Measurements from ENCODE around the gene VPS45. TPM values are rescaled to one million over a fixed set of nuclear protein-coding genes. Genes with fewer than 3 reads are reported as not detected.
A peak's percentile ranks its signal among the peaks of the same experiment; 100 is the strongest.

VPS45 gene
- polyA plus RNA-seq, 3 donors = 36.0 to 41.9 (median 36.8) TPM

DNA sequence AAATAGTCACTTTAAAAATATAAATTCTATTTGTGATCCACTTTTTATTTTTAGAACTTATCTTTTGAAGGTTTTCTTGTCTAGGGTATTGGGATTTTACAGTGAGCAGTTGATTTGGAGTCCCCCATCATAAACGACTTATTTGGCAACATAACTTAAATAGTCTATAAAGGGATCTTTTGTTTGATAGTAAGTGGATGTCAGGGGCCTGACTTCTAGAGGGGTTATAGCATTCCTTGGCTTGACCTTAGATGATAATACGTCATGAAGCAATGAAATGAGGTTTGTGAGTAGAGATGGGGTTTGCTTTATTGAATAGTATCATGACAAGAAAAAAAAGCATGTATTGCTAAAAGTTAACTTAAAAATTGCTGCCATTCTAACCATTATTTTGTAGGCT lies 17.8 kb downstream of the VPS45 start:
- H3K9me3 ChIP-seq (replicated peaks in 1 of 2; ENCODE audit: control insufficient read depth in 1 of 2, insufficient read depth in 1 of 2, low read length in 2 of 2) = no peaks in the 10 kb centered on the region
- no peak overlapping the region for H3K27ac ChIP-seq (ENCODE audit: low read depth in 1 of 2, low read length in 2 of 2)
- H3K36me3 ChIP-seq (replicated peaks in 1 of 2; ENCODE audit: control insufficient read depth in 1 of 2, insufficient read depth in 2 of 2, low read length in 2 of 2) = peaks cover 50 to 72% of the 10 kb centered on the region in 2 donors
- intact Hi-C loops (cut with micrococcal nuclease) = no loop called here
- TF ChIP-seq, protein P1, sequence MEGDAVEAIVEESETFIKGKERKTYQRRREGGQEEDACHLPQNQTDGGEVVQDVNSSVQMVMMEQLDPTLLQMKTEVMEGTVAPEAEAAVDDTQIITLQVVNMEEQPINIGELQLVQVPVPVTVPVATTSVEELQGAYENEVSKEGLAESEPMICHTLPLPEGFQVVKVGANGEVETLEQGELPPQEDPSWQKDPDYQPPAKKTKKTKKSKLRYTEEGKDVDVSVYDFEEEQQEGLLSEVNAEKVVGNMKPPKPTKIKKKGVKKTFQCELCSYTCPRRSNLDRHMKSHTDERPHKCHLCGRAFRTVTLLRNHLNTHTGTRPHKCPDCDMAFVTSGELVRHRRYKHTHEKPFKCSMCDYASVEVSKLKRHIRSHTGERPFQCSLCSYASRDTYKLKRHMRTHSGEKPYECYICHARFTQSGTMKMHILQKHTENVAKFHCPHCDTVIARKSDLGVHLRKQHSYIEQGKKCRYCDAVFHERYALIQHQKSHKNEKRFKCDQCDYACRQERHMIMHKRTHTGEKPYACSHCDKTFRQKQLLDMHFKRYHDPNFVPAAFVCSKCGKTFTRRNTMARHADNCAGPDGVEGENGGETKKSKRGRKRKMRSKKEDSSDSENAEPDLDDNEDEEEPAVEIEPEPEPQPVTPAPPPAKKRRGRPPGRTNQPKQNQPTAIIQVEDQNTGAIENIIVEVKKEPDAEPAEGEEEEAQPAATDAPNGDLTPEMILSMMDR (IDR thresholded peaks at IDR 0.05) = no peak
- H3K79me2 ChIP-seq (ENCODE audit: insufficient read depth, low read length) = no peaks in the 10 kb centered on the region
- no peaks in the 10 kb centered on the region for H3K27me3 Mint-ChIP-seq (ENCODE audit: low read depth in 3 of 3)
- no CpG with 5 or more reads among the region's 2 CpGs for WGBS (ENCODE audit: insufficient coverage)
- H3K27me3 ChIP-seq (ENCODE audit: control insufficient read depth in 2 of 2, insufficient read depth in 2 of 2, low read length in 2 of 2) = no peaks in the 10 kb centered on the region
- H3K4me3 Mint-ChIP-seq = no peak overlapping the region
- H3K27ac Mint-ChIP-seq = no peak overlapping the region
- no peak overlapping the region for H2AFZ ChIP-seq (ENCODE audit: insufficient read depth, low read depth, low read length, poor library complexity, severe bottlenecking)
- no peaks in the 10 kb centered on the region for H3K9me3 Mint-ChIP-seq
- no peak overlapping the region for H3K9ac ChIP-seq (ENCODE audit: insufficient read depth, low read length, poor library complexity, severe bottlenecking)
- peaks cover 21 to 25% of the 10 kb centered on the region in 2 donors for H3K4me1 ChIP-seq (ENCODE audit: control insufficient read depth in 1 of 2, insufficient read depth in 2 of 2, low read length in 2 of 2)
- no peak overlapping the region for H3K4me2 ChIP-seq (replicated peaks; ENCODE audit: extremely low read depth, low read length, poor library complexity, severe bottlenecking)
- no peak for DNase-seq
- peaks cover 23% of the 10 kb centered on the region for H3K4me1 Mint-ChIP-seq
- H4K20me1 ChIP-seq (ENCODE audit: insufficient read depth, low read length) = no peaks in the 10 kb centered on the region
- H3K36me3 Mint-ChIP-seq = peaks cover 68 to 72% of the 10 kb centered on the region in 2 donors
- no peak overlapping the region for H3K4me3 ChIP-seq (replicated peaks in 1 of 3; ENCODE audit: low read depth in 2 of 3, low read length in 3 of 3)

- Histone ChIP-seq H3K4me1 (ENCODE audit: control insufficient read depth in 1 of 2, insufficient read depth in 2 of 2, low read length in 2 of 2) (peaks cover 30 to 34% of the 10 kb centered on the region in 2 donors), H3K27me3 (ENCODE audit: control insufficient read depth in 2 of 2, insufficient read depth in 2 of 2, low read length in 2 of 2) (no peaks in the 10 kb centered on the region), H3K36me3 (replicated peaks in 1 of 2; ENCODE audit: control insufficient read depth in 1 of 2, insufficient read depth in 2 of 2, low read length in 2 of 2) (peaks cover 38 to 60% of the 10 kb centered on the region in 2 donors)
Measured at GRCh38 chr1:150087415-150087814, 19.8 kb downstream of the VPS45 start.

More at GRCh38 chr1:150087415-150087814, 19.8 kb downstream of the VPS45 start:
- Histone ChIP-seq H3K4me3 (replicated peaks in 1 of 3; ENCODE audit: low read depth in 2 of 3, low read length in 3 of 3) (no peak overlapping the region), H3K9ac (ENCODE audit: insufficient read depth, low read length, poor library complexity, severe bottlenecking) (no peak overlapping the region), H3K4me2 (replicated peaks; ENCODE audit: extremely low read depth, low read length, poor library complexity, severe bottlenecking) (no peak overlapping the region), H4K20me1 (ENCODE audit: insufficient read depth, low read length) (no peaks in the 10 kb centered on the region), H2AFZ (ENCODE audit: insufficient read depth, low read depth, low read length, poor library complexity, severe bottlenecking) (no peak overlapping the region), H3K9me3 (replicated peaks in 1 of 2; ENCODE audit: control insufficient read depth in 1 of 2, insufficient read depth in 1 of 2, low read length in 2 of 2) (no peaks in the 10 kb centered on the region), H3K27ac (ENCODE audit: low read depth in 1 of 2, low read length in 2 of 2) (no peak overlapping the region), H3K79me2 (ENCODE audit: insufficient read depth, low read length) (no peaks in the 10 kb centered on the region)
- TF ChIP-seq, protein P1 (IDR thresholded peaks at IDR 0.05) = no peak
- H3K4me1 Mint-ChIP-seq = peaks cover 39% of the 10 kb centered on the region
- no peak overlapping the region for H3K4me3 Mint-ChIP-seq
- WGBS (ENCODE audit: insufficient coverage) = 100% methylated on average over 1 of the region's 2 CpGs
- peak overlapping the region in 1 of 7 donors; percentile 1 for H3K27ac Mint-ChIP-seq
- no peak for DNase-seq
- H3K36me3 Mint-ChIP-seq = peaks cover 55 to 57% of the 10 kb centered on the region in 2 donors
- no peaks in the 10 kb centered on the region for H3K9me3 Mint-ChIP-seq
- intact Hi-C loops (cut with micrococcal nuclease) = no loop called here
- H3K27me3 Mint-ChIP-seq (ENCODE audit: low read depth in 3 of 3) = no peaks in the 10 kb centered on the region

Data from CD14-positive monocyte (primary cell).